ENCODE data around the gene C2orf66.

Gene C2orf66

DNA sequence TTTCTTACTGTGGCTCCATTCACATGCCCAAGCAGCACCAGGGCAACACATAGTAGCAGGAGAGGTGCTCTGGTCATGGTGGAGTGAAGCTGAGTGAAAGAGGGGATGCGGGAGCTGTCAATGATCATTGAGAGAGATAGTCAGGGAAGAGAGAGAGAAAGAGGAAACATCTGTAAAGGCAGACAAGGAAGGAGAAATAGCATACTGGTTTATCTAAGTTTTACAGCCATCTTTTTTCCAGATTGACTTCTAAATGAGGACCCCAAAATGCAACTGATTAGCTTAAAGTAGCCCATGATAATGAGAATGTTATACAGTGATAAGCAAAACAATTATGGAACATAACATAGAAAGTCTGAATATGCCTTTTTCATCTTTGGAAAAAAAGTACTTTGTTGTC lies at the start of gene C2orf66:
C2orf66 (minus strand) TSS at position 96 of the 400 bp plus-strand sequence; CDS start at position 77, 19 bp downstream.
- DNase-seq (ENCODE audit: low read depth in 2 of 2) = no peak

- no peak for DNase-seq (ENCODE audit: low read depth in 2 of 2)
Observed at GRCh38 chr2:196854629-196855028, 45.5 kb upstream of the C2orf66 start.

DNA sequence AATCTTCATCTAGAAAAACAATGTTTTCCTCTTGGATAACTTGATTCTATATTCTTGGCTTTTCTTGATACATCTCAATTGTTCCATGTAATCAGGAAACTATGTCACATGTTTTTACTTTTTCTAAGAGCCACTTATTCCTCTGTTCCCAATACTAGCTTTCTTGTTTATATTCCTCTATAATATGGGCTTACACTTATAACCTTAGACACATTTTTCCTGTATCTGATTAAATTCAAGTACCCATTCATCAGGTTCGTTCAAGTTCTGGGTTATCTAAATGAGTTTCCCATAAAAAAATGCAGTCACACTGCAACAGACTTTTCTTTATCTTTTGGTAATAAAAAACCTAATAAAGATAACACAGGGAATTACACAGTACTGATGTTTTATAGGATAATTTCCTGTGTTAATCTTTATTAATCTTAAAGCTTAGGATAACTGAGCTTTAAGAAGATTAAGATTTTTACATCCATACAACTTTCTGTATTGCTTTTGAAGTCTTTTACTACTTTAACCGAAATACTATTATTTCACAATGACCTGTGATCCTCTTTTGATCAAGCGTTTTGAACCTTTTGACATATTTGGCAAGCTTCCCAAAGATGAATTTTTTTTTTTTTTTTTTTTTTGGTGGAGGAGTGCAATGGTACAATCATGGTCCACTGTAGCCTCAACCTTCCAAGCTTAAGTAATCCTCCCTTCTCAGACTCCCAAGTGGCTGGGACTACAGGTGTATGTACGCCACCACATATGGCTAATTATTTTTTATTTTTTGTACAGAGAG lies 44.3 kb upstream of the C2orf66 start:
- no peak for DNase-seq (ENCODE audit: low read depth in 2 of 2)

DNA sequence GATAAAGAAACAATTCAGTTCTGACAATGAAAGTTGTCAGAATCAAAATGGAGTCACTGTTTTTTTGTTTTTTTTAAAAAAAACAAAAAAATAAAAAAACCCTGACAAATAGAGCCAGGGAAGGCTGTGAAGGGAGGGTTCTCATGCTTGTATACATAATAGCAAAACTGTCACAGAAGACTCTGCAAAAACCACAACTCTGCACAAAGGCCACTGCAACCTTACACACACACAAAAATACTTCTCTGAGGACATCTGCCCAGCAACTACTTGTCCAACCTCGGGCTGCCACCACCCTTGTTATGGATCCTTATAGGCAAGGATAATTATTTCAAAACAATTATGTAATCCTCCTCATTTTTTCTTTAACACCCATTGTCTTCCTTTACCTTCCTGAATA lies 41.9 kb upstream of the C2orf66 start:
- no peak for DNase-seq (ENCODE audit: low read depth in 2 of 2)

GRCh38 chr2:196849895-196850294 lies 40.7 kb upstream of the C2orf66 start:
- DNase-seq (ENCODE audit: low read depth in 2 of 2) = no peak

DNA sequence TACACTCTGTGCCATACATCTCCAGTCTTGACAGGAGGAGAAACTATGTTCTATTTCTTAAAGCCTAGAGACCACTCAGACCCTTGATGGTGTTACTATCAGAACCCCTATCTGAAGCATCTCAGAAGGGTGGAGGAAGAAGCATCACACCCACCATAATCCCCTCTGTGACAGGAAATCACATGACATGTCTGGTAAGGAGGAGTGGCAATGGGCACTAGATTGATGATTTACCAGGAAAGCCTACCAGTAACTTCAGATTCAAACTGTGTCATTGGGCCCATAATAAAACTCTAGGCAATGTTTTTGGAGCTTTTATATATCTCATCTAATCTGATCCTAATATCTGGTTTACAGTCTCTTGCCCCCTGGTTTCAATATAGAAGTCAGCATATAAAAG lies 37.1 kb upstream of the C2orf66 start:
- DNase-seq (ENCODE audit: low read depth in 2 of 2) = no peak

GRCh38 chr2:196845371-196845770 lies 36.2 kb upstream of the C2orf66 start:
- DNase-seq (ENCODE audit: low read depth in 2 of 2) = no peak

DNA sequence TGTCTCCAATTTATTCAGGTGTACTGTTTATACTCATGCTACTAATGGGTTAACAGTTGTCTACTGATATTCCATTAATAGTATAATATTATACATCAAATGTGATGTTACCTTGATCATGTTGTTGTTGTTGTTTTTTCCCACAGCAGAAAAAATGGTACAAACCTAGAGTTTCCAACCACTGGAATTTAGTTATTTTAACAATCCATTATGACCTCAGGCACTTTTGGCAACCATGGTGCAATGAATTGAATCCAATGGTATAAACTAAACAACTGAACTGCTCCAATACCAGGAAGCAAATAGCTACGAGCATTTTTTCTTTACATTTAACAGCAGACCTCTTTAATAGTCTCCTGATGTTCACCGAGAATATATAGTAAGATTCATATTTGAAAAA lies 31.0 kb upstream of the C2orf66 start:
- DNase-seq (ENCODE audit: low read depth in 2 of 2) = no peak

DNA sequence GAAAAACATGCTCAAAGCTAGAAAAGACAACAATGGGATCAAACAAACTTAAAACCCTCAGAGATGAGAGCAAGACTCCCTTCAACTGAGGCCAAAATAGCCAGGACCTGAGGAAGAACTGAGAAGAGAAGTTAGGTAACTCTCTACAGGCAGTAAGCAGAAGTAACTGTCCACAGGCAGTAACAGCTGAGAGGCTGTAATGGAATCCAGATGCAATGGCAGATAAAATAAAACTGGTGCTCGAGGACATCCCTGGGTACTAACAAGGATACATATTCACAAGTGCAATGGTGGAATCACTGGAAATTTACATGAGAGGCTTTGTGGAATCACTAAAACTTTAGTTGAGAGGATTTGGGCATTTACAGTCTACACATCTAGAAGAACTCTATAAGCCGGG lies 30.4 kb upstream of the C2orf66 start:
- no peak for DNase-seq (ENCODE audit: low read depth in 2 of 2)

DNA sequence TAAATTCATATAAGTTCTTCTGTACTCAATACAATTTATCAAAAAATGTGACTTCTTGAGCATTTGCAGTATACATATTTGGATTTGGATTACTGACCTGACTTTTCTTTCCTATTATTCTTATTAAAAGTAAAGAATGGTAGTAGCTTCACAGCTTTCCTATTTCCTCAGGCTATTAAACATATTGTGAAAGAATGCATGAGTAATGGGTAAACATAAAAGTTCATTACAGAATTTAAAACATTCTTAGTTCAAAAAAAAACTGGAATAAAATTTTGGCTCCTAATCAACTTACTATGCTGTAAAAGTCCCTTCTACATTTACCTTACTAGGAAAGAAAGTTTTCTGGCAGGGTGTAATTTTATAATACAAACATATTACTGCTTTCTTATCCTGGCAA lies 27.3 kb upstream of the C2orf66 start:
- no peak for DNase-seq (ENCODE audit: low read depth in 2 of 2)

DNA sequence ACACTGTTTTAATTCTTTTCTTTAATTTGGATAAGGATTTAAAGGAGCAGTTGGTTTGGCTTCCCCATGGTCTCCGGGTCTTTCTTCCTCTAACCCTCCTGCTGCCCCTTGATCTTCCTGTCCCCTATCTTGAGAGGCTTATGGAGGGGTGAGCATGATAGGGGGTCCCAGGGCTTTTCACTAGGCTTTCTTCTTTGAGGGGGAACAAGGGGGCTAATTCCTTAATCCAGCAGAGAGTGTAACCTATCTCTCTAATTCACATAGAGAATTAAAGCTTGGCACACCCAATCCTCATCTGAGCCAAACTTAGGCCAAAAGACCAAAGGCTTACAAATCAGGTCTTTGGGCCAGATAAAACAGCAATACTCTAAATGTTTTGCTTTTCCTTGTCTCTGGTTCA lies 21.5 kb upstream of the C2orf66 start:
- DNase-seq (ENCODE audit: low read depth in 2 of 2) = no peak

DNA sequence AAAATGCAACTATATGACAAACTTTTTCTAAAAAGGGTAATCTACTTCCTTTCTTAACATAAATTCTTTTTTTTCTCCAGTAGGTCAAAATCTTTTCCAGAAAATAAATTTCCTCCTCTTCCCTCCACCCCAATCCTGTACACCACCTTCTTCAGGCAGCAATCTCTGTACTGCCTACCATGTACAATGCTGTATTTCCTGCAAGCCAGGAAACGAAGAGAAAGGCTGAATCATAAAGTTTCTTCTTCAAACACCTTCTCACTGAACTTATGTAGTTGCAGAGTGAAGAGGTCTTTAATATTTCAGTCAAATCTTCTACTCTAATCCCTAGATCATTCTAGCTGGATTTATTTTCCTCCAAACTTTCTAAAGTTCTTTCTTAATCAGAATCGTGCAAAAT lies 18.2 kb upstream of the C2orf66 start:
- no peak for DNase-seq (ENCODE audit: low read depth in 2 of 2)

DNA sequence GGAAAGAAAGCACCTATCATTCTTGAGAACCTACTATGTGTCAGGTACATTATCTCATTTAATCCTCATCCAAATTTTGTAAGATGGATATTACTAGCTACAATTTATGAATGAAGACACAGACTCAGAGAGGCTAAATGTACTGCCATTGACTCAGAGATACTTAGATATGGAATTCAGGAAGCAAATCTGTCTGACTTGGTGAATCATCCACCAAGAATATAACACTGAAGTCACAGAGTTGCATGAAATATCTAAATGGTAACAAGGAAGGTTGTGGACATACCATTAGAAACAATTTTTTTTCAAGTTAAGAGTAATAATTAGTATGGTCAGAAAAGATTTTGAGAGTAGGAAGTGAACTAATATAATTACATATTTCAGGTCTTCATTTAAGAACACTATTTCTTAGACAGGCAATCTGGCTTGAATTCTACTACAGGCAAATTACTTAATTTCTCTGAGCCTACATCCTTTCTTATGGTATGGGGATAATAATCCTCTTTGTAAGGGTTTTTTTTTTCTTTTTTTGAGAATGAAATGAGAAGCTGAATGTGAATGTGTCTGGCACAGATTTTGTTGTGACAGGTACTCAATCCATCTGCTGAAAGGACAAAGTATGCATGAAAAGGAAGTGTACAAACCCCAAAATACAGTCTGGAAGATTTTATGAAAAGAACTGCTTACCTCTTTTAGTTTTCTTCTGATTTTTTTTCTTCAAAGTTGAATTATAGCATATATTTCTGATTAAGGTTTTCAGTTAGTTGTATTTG lies 14.8 kb upstream of the C2orf66 start:
- no peak for DNase-seq (ENCODE audit: low read depth in 2 of 2)

- DNase-seq (ENCODE audit: low read depth in 2 of 2) = no peak
Observed at GRCh38 chr2:196821195-196821594, 12.0 kb upstream of the C2orf66 start.

- no peak for DNase-seq (ENCODE audit: low read depth in 2 of 2)
Observed at GRCh38 chr2:196808083-196808665, 981 bp downstream of the C2orf66 start.

- no peak for DNase-seq (ENCODE audit: low read depth in 2 of 2)
Observed at GRCh38 chr2:196804381-196804780, 4.8 kb downstream of the C2orf66 start.

DNA sequence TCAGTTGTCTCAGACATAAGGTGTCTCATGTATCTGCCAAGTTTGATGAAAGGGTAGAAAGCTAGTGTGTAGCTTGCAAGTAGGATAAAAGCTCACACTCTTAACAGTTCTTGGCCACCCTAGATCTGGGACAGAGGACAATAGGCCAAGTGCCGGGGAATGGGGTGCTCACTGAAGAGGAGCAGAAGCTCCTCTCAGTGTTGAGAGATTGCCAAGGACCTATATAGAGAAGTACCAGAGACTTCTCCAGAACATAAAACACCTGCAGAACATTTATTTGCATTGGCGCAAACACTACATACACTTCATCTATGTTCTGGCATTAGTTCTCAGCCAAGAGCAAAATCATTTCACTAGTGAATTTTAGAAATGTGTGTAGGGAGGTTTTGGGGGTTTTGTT lies 6.8 kb downstream of the C2orf66 start:
- DNase-seq (ENCODE audit: low read depth in 2 of 2) = no peak

DNA sequence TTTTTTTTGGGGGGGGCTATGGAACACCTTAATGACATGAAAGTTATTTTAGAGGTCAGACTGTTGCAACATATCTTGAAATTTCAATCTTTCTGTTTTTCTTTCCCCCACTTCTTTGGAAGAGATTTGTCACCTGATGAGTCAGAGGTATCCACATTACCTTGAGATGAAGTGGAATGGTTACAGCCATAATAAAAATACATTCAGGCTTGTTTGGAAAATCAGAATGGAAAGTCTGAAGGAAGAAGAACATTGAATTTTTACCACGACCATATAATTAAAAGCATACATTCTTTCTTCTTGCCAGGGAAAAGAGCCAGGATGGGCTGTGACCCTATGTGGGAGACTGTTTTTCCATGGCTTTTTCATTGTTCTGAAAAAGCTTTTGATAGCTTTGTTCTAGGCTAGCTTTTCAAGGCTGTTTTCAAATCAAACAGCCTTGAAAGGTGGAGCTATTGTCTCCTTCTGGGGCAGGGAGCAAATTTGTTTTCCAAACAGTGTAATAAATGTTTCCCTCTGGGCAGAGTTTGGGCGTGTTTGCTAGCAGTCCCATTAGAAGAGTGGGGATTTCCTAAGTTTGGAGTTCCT lies 7.4 kb downstream of the C2orf66 start:
- DNase-seq (ENCODE audit: low read depth in 2 of 2) = no peak

GRCh38 chr2:196798980-196799379 lies 10.2 kb downstream of the C2orf66 start:
- DNase-seq (ENCODE audit: low read depth in 2 of 2) = no peak

DNA sequence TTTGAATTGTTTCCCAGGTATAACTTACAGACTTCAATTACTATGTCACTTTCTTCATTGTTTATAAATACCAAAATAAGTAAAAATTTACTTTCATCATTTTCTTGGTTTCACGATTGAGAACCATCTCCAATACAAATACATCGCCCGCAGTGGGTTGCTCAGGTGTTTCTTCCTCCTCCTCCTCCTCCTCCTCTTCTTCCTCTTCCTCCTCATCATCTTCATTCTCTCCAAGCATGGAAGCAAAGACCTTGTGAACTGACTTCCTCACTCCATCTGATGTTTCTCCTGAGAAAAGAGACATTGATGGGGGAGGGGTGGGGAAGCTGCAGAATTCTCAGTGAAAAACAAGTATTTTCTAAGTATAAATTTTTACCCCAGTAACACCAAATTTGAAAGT lies 16.3 kb downstream of the C2orf66 start:
- no peak for DNase-seq (ENCODE audit: low read depth in 2 of 2)

GRCh38 chr2:196783431-196784094 lies 25.6 kb downstream of the C2orf66 start:
- no peak for DNase-seq (ENCODE audit: low read depth in 2 of 2)

DNA sequence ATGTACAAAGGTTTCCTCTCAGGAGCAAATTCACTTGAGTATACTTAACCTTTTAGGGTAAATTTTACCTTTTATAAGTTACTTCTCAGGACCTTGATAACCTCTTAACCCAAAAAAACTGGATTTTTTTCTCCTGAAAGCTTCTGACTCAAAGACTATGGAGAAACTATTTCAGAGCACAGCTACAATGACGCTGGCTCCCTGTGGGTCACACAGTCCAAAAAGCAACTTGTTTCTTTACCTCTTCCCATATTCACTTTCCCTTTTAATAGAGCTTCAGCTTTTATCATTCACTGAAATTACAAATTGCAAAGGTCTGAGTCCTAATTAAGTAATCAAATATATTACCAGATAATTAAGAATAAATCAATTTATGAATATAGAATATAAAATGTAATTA lies 42.1 kb downstream of the C2orf66 start:
- no peak for DNase-seq (ENCODE audit: low read depth in 2 of 2)
